GM12891 (cell line): ENCODE results near the gene SYCP3.

Experiments used
- PAX5 ChIP-seq: IDR thresholded peaks from 2 replicates; pipeline ENCODE4 v1.6.1; 2011; ENCODE audit warnings: low read length, moderate library complexity, mild to moderate bottlenecking; ENCODE audit not compliant: insufficient read depth, severe bottlenecking
- POLR2A ChIP-seq: IDR thresholded peaks from 2 replicates; pipeline ENCODE4 v1.6.1; 2011; ENCODE audit warnings: low read depth, low read length, control low read depth
- POLR2AphosphoS5 ChIP-seq: IDR thresholded peaks from 2 replicates; pipeline ENCODE4 v1.6.1; 2011; ENCODE audit warnings: low read depth, low read length, control low read depth
- SPI1 ChIP-seq: IDR thresholded peaks from 2 replicates; pipeline ENCODE4 v1.6.1; 2011; ENCODE audit warnings: low read depth, low read length, control low read depth
- TAF1 ChIP-seq: IDR thresholded peaks from 2 replicates; pipeline ENCODE4 v1.6.1; 2011; ENCODE audit warnings: low read depth, low read length, control low read depth

- no peak for TF ChIP-seq POLR2A
- TF ChIP-seq POLR2AphosphoS5, result no peak
- TF ChIP-seq TAF1, result no peak
- TF ChIP-seq SPI1, result no peak
- no peak for TF ChIP-seq PAX5
Measured at GRCh38 chr12:101703487-101703886, 35.8 kb downstream of the SYCP3 start.
